ENCODE data around the gene INHBB.
A peak's percentile ranks its signal among the peaks of the same experiment; 100 is the strongest.

The INHBB gene

DNA sequence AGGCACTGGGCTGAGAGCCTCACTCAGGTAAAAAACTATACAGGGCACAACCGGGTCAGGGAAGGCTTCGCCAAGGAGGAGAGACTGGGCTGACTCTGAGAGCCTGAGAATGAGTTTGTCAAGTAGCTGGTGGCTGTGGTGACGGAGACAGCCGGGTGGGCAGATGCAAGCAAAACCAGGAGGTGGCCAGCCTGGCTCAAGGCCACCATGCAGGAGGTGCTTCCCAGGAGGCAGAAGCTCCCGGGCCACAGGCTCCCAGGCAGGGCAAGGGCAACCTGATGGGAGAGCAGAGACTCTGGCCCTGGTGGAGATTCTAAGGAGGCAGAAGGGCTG lies 2.9 kb upstream of the INHBB start:
- Histone ChIP-seq H3K4me1 (ENCODE audit: control insufficient read depth, insufficient read depth, low read length) (peaks cover 18% of the 10 kb centered on the region), H3K27ac (ENCODE audit: low read depth, low read length) (no peak overlapping the region), H3K27me3 (ENCODE audit: control insufficient read depth, insufficient read depth, low read length) (peaks cover 94% of the 10 kb centered on the region), H3K9me3 (ENCODE audit: control insufficient read depth, insufficient read depth, low read depth, low read length) (no peaks in the 10 kb centered on the region), H3K9ac (ENCODE audit: low read length) (no peak overlapping the region), H3K4me3 (ENCODE audit: low read depth, low read length) (no peak overlapping the region), H3K36me3 (ENCODE audit: control insufficient read depth, insufficient read depth, low read length) (no peaks in the 10 kb centered on the region)

DNA sequence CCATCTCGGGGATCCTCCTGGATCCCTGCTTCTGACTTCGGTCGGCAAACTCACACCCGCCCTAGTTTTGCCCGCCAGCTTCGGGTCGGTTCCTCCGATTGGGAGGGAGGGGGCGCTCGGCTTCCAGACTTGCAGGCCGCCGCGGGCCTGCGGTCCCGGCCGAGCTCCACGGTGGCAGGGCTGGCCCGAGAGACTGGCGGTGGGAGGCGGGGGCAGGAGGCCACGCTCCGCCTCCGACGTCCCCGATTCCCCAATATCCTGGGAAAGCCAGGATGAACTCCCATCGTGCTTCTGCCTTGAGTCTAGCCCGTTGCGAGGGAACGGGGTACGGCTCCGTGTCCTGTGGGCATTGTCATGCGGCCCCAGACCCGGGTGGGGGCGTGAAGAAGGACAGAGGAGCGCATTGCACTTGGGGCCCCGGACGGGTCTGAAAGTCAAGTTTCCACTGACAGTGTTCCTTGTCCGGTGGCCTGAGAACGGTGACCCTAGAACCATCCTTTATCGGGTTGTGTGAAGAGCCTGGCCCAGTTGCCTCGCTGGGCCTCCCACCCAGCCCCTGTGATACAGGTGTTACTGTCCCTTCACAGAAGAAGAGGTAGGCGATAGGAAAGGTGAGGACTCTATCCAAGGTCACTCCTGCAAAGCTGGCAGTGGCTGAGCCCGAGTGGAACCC lies 2.4 kb upstream of the INHBB start:
- no peaks in the 10 kb centered on the region for H3K9me3 ChIP-seq (ENCODE audit: control insufficient read depth, insufficient read depth, low read depth, low read length)
- H3K36me3 ChIP-seq (ENCODE audit: control insufficient read depth, insufficient read depth, low read length), result no peaks in the 10 kb centered on the region
- H3K27ac ChIP-seq (ENCODE audit: low read depth, low read length), result no peak overlapping the region
- H3K27me3 ChIP-seq (ENCODE audit: control insufficient read depth, insufficient read depth, low read length), result peaks cover 95% of the 10 kb centered on the region
- H3K9ac ChIP-seq (ENCODE audit: low read length), result no peak overlapping the region
- peak overlapping the region; percentile 19 for H3K4me3 ChIP-seq (ENCODE audit: low read depth, low read length)
- peaks cover 22% of the 10 kb centered on the region for H3K4me1 ChIP-seq (ENCODE audit: control insufficient read depth, insufficient read depth, low read length)

DNA sequence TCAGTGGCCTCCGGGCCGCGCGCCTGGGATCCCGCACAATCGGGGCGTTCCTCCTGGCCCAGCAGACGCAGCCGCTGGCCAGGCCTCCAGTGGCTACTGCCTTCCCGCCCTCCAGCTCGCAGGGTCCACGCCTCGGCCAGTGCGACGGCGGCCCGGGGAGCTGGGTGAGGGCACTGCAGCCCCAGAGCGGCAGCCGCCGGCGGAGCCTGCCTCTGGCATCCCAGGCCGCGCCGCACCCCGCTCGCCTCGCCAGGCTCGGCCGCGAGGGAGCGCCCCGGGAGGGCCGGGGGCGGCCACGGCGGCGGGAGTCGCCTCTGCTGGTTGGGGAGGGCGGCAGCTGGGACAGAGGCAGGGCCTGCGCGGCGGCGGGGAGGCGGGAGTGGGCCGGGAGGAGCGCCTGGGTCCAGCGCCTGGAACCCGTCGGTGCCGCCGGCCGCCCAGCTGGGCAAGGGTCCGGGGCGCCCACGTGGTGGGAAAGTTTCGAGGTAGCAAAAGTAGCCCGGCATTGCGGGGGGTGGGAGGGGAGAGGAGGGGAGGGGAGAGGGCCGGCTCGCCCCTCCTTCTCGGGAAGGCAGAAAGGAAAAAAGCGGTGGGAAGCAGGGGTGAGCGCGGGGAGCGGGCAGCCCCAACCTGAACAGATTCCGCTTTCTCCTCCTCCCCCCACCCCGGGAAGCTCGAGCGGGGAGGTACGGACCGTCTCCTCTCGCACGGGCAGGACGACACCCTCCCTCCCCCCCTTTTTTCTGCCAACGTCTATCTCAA lies 1.5 kb upstream of the INHBB start:
- Histone ChIP-seq H3K9me3 (ENCODE audit: control insufficient read depth, insufficient read depth, low read depth, low read length) (no peaks in the 10 kb centered on the region), H3K27ac (ENCODE audit: low read depth, low read length) (no peak overlapping the region), H3K9ac (ENCODE audit: low read length) (no peak overlapping the region), H3K4me1 (ENCODE audit: control insufficient read depth, insufficient read depth, low read length) (peaks cover 28% of the 10 kb centered on the region), H3K36me3 (ENCODE audit: control insufficient read depth, insufficient read depth, low read length) (no peaks in the 10 kb centered on the region), H3K4me3 (ENCODE audit: low read depth, low read length) (peak overlapping the region; percentile 47), H3K27me3 (ENCODE audit: control insufficient read depth, insufficient read depth, low read length) (peaks cover 98% of the 10 kb centered on the region)

DNA sequence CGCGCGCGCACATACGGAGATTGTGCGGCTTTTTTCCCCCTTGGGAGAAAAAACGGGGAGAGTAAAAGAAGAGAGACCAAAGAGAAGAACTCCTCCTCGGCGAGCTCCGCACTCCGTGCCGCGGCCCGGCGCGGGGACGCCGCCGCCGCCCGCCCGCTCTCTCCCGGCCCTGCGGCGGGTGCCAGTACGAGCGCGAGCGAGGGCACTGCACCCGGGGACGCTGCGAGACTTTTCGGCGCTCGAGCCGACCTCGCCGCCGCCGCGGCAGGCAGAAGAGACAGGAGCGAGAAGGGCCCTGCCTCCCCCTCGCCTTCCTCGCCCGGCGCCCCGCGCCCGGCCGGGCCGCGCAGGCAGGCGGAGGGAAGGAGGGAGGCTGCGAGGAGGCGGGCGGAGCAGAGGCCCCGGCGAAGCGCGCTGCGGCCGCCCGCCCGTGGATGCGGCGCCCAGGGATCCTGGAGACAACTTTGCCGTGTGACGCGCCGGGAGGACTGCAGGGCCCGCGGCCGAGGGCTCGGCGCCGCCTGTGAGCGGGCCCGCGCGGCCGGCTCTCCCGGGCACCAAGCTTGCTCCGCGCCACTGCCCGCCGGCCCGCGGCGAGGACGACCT lies 857 bp upstream of the INHBB start:
- peak overlapping the region; percentile 47 for H3K4me3 ChIP-seq (ENCODE audit: low read depth, low read length)
- H3K4me1 ChIP-seq (ENCODE audit: control insufficient read depth, insufficient read depth, low read length), result peaks cover 28% of the 10 kb centered on the region

DNA sequence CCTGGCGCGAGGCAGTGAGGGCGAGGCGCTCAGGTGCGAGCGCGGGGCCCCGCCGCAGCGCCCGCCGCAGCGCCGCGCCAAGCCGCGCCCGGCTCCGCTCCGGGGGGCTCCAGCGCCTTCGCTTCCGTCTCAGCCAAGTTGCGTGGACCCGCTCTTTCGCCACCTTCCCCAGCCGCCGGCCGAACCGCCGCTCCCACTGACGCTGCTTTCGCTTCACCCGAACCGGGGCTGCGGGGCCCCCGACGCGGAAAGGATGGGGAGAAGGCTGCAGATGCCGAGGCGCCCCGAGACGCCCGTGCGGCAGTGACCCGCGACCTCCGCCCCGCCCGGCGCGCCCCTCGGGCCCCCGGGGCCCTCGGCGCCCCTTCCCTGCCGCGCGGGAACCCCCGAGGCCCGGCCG lies 328 bp upstream of the INHBB start:
- Histone ChIP-seq H3K4me3 (ENCODE audit: low read depth, low read length) (peak overlapping the region; percentile 51), H3K9ac (ENCODE audit: low read length) (no peak overlapping the region), H3K4me1 (ENCODE audit: control insufficient read depth, insufficient read depth, low read length) (peaks cover 28% of the 10 kb centered on the region), H3K9me3 (ENCODE audit: control insufficient read depth, insufficient read depth, low read depth, low read length) (no peaks in the 10 kb centered on the region), H3K36me3 (ENCODE audit: control insufficient read depth, insufficient read depth, low read length) (no peaks in the 10 kb centered on the region), H3K27me3 (ENCODE audit: control insufficient read depth, insufficient read depth, low read length) (peaks cover 98% of the 10 kb centered on the region), H3K27ac (ENCODE audit: low read depth, low read length) (no peak overlapping the region)

More for the DNA sequence above, 857 bp upstream of the INHBB start:
- H3K36me3 ChIP-seq (ENCODE audit: control insufficient read depth, insufficient read depth, low read length), result no peaks in the 10 kb centered on the region
- H3K9me3 ChIP-seq (ENCODE audit: control insufficient read depth, insufficient read depth, low read depth, low read length), result no peaks in the 10 kb centered on the region
- H3K9ac ChIP-seq (ENCODE audit: low read length), result no peak overlapping the region
- peaks cover 98% of the 10 kb centered on the region for H3K27me3 ChIP-seq (ENCODE audit: control insufficient read depth, insufficient read depth, low read length)
- no peak overlapping the region for H3K27ac ChIP-seq (ENCODE audit: low read depth, low read length)

DNA sequence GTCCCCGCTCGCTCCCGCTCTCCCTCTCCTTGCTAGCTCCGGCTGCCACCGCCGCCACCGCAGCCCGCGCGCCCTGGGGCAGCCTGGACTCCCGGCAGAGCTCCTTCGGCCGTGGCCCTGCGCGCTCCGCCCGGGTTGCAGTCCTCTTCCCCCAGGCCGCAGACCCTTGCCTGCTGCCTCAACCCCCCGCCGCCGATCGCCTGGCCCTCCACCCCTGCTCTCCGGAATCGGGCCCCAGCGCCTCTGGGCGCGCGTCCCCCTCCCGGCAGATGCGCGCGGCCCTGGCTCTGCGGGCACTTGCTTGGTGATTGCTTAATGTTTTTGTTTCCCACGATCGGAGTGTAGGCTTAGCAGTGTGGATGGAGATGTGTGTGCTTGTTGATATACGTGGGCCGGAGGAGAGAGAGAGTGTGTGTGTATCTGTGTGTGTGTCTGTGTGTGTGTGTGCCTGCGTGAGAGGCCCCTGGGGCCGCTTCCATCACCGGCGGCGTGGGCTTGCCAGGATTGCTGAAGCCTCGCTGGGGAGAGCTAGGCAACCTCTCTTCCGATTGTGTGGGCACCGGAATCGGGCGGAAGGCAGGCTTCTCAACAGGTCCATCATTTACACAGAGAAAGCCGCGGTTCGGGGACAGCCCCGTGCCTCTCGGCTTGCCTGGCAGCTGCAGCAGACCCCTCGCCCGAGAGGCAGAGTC lies 877 bp downstream of the INHBB start:
- Histone ChIP-seq H3K27ac (ENCODE audit: low read depth, low read length) (no peak overlapping the region), H3K4me1 (ENCODE audit: control insufficient read depth, insufficient read depth, low read length) (peaks cover 28% of the 10 kb centered on the region), H3K9ac (ENCODE audit: low read length) (no peak overlapping the region), H3K4me3 (ENCODE audit: low read depth, low read length) (peak overlapping the region; percentile 47), H3K9me3 (ENCODE audit: control insufficient read depth, insufficient read depth, low read depth, low read length) (no peaks in the 10 kb centered on the region), H3K36me3 (ENCODE audit: control insufficient read depth, insufficient read depth, low read length) (no peaks in the 10 kb centered on the region), H3K27me3 (ENCODE audit: control insufficient read depth, insufficient read depth, low read length) (peaks cover 97% of the 10 kb centered on the region)

DNA sequence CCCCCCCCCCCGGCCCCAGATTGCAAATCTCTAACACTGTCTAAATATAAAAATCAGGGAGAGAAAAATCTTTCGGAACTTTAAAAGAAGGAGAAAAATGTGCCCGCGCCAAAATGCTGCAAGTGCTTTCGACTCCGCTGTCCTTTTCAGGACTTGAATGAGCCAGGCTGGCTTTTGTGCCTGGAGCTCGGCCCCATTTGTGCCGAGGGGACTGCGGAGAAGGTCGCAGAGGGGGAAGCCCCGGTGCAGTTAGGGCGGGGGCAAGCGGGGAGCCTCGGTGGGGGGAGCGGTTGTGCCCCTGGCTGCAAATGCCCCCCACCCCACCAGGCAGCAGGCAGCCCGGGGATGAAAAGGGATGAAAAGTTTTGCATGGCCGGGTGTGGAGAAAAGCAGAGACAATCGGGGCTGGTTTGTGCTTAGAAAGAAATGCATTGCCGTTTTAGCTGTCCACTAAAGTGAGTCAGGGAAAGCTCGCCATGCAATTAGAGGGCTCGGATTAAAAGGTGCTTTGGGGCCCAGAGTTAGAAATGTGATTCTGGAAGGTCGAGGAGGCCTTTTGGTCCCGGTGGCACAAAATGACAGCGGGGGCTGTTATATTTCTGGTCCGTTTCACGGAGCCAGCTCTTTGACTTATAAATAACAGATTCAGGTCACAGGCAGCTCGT lies 1.6 kb downstream of the INHBB start:
- H3K9ac ChIP-seq (ENCODE audit: low read length), result no peak overlapping the region
- peaks cover 97% of the 10 kb centered on the region for H3K27me3 ChIP-seq (ENCODE audit: control insufficient read depth, insufficient read depth, low read length)
- peak overlapping the region; percentile 42 for H3K4me3 ChIP-seq (ENCODE audit: low read depth, low read length)
- peaks cover 28% of the 10 kb centered on the region for H3K4me1 ChIP-seq (ENCODE audit: control insufficient read depth, insufficient read depth, low read length)
- H3K27ac ChIP-seq (ENCODE audit: low read depth, low read length), result no peak overlapping the region
- no peaks in the 10 kb centered on the region for H3K9me3 ChIP-seq (ENCODE audit: control insufficient read depth, insufficient read depth, low read depth, low read length)
- H3K36me3 ChIP-seq (ENCODE audit: control insufficient read depth, insufficient read depth, low read length), result no peaks in the 10 kb centered on the region

DNA sequence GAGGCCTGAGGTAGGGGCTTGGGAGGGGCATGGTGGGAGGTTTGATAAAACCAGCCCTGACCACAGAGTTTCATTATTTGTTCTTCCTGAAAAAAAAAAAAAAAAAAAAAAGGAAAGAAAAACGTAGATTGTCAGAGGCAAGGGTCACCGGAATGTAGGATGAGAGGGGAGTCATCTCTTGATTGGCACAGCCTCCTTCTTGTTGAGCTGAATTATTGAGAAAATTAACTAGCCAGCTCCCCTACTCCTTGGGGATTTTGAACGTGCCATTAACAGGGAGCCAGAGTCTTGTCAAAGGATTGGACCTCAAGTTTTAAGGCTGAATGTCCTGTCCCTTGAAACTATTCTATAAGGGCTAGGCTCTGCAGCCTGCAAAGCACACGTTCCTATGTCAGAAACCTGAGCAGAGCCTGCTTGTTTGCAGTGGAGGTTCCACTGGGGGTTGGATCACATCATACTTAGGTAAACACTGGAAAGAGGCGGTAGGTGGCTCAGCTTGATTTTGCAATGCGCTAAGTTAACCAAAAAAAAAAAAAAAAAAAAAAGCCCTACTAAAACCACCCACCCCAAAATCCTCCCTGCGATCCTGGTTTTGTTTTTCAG lies 2.3 kb downstream of the INHBB start:
- Histone ChIP-seq H3K27me3 (ENCODE audit: control insufficient read depth, insufficient read depth, low read length) (peaks cover 96% of the 10 kb centered on the region), H3K4me1 (ENCODE audit: control insufficient read depth, insufficient read depth, low read length) (peaks cover 26% of the 10 kb centered on the region)

DNA sequence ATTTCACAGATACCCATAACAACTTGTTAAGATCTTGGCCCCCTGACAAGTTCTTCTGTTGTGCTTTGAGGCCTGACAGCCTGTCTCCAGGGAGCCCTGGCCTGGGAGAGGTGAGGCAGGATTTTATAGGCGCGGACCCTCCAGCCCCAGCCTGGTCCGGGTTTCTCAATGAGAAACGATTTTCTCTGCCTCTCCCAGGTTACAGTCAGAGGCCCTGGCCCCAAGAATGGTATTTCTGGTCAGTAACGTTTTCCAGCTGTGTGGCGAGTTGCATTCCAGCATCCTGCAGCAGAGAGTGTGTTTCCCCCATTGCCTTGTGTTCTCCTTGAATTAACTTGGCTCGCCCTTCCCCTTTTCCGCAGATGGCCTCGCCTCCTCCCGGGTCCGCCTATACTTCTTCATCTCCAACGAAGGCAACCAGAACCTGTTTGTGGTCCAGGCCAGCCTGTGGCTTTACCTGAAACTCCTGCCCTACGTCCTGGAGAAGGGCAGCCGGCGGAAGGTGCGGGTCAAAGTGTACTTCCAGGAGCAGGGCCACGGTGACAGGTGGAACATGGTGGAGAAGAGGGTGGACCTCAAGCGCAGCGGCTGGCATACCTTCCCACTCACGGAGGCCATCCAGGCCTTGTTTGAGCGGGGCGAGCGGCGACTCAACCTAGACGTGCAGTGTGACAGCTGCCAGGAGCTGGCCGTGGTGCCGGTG lies 3.0 kb downstream of the INHBB start:
- Histone ChIP-seq H3K4me1 (ENCODE audit: control insufficient read depth, insufficient read depth, low read length) (peaks cover 22% of the 10 kb centered on the region), H3K27ac (ENCODE audit: low read depth, low read length) (no peak overlapping the region), H3K36me3 (ENCODE audit: control insufficient read depth, insufficient read depth, low read length) (no peaks in the 10 kb centered on the region), H3K9ac (ENCODE audit: low read length) (no peak overlapping the region), H3K27me3 (ENCODE audit: control insufficient read depth, insufficient read depth, low read length) (peaks cover 90% of the 10 kb centered on the region), H3K9me3 (ENCODE audit: control insufficient read depth, insufficient read depth, low read depth, low read length) (no peaks in the 10 kb centered on the region), H3K4me3 (ENCODE audit: low read depth, low read length) (no peak overlapping the region)

More for the DNA sequence above, 2.3 kb downstream of the INHBB start:
- Histone ChIP-seq H3K9ac (ENCODE audit: low read length) (no peak overlapping the region), H3K9me3 (ENCODE audit: control insufficient read depth, insufficient read depth, low read depth, low read length) (no peaks in the 10 kb centered on the region), H3K4me3 (ENCODE audit: low read depth, low read length) (0 out of 2 replicates have a peak overlapping the region, but pooled peaks have one; percentile 42), H3K36me3 (ENCODE audit: control insufficient read depth, insufficient read depth, low read length) (no peaks in the 10 kb centered on the region), H3K27ac (ENCODE audit: low read depth, low read length) (no peak overlapping the region)

DNA sequence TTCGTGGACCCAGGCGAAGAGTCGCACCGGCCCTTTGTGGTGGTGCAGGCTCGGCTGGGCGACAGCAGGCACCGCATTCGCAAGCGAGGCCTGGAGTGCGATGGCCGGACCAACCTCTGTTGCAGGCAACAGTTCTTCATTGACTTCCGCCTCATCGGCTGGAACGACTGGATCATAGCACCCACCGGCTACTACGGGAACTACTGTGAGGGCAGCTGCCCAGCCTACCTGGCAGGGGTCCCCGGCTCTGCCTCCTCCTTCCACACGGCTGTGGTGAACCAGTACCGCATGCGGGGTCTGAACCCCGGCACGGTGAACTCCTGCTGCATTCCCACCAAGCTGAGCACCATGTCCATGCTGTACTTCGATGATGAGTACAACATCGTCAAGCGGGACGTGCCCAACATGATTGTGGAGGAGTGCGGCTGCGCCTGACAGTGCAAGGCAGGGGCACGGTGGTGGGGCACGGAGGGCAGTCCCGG lies 3.5 kb downstream of the INHBB start:
- Histone ChIP-seq H3K36me3 (ENCODE audit: control insufficient read depth, insufficient read depth, low read length) (no peaks in the 10 kb centered on the region), H3K27me3 (ENCODE audit: control insufficient read depth, insufficient read depth, low read length) (peaks cover 87% of the 10 kb centered on the region), H3K9ac (ENCODE audit: low read length) (no peak overlapping the region), H3K4me1 (ENCODE audit: control insufficient read depth, insufficient read depth, low read length) (peaks cover 22% of the 10 kb centered on the region), H3K9me3 (ENCODE audit: control insufficient read depth, insufficient read depth, low read depth, low read length) (no peaks in the 10 kb centered on the region), H3K27ac (ENCODE audit: low read depth, low read length) (no peak overlapping the region), H3K4me3 (ENCODE audit: low read depth, low read length) (no peak overlapping the region)
